ENCODE results near the gene MT1X. TPM values are rescaled to one million over a fixed set of nuclear protein-coding genes. Genes with fewer than 3 reads are reported as not detected.
A peak's percentile ranks its signal among the peaks of the same experiment; 100 is the strongest.

Gene MT1X
- 105 and 126 TPM in 2 replicates for polyA plus RNA-seq (2013)

GRCh38 chr16:56681939-56682702, at the start of gene MT1X:
TSS of gene MT1X (plus strand) at chr16:56682470. CDS start at chr16:56682541, 71 bp downstream.
- no peak within 1 kb of the TSS for H3K23ac ChIP-seq (ENCODE audit: low read length)
- H3K79me1 ChIP-seq (ENCODE audit: low read length), result peaks cover 8% of the 10 kb centered on the region
- H4K8ac ChIP-seq (ENCODE audit: low read depth, low read length), result peak within 1 kb of the TSS; percentile 79
- H3K36me3 ChIP-seq (ENCODE audit: control insufficient read depth in 1 of 2, insufficient read depth in 2 of 2, low read length in 2 of 2), result no peaks in the 10 kb centered on the region
- no peak within 1 kb of the TSS for H2AK5ac ChIP-seq (ENCODE audit: low read length)
- H3K9me3 ChIP-seq (ENCODE audit: insufficient read depth, low read depth, low read length), result peaks cover 1% of the 10 kb centered on the region
- peak within 1 kb of the TSS; percentile 72 for H3K14ac ChIP-seq (ENCODE audit: low read length)
- peak within 1 kb of the TSS; percentile 77 for H3K9ac ChIP-seq (ENCODE audit: low read length)
- H2BK120ac ChIP-seq (ENCODE audit: insufficient read depth, low read length, poor library complexity), result peak within 1 kb of the TSS; percentile 29
- H3K79me2 ChIP-seq (ENCODE audit: control insufficient read depth, insufficient read depth, low read length, poor library complexity), result peaks cover 1% of the 10 kb centered on the region
- no peak within 1 kb of the TSS for H3K27ac ChIP-seq (ENCODE audit: low read depth, low read length)
- peak within 1 kb of the TSS; percentile 73 for H3K4me3 ChIP-seq (ENCODE audit: low read depth, low read length)
- peak within 1 kb of the TSS; percentile 63 for H3K18ac ChIP-seq (ENCODE audit: low read length)
- H3K4me1 ChIP-seq (ENCODE audit: control insufficient read depth in 1 of 2, insufficient read depth in 2 of 2, low read length in 2 of 2), result peaks cover 4 to 10% of the 10 kb centered on the region in 2 experiments
- WGBS (ENCODE audit: extremely low coverage, insufficient coverage, insufficient read length), result no CpG with 5 or more reads among the region's 49 CpGs
- no peak within 1 kb of the TSS for H2BK12ac ChIP-seq (ENCODE audit: low read length)
- no peaks in the 10 kb centered on the region for H3K27me3 ChIP-seq (ENCODE audit: insufficient read depth, low read length)
- peak within 1 kb of the TSS; percentile 85 for H2AFZ ChIP-seq (ENCODE audit: insufficient read depth, low read length, poor library complexity)
- peak within 1 kb of the TSS; percentile 6 for H3K4ac ChIP-seq (ENCODE audit: low read depth, low read length)
- H3K4me2 ChIP-seq (ENCODE audit: low read length), result peak within 1 kb of the TSS; percentile 87
- DNase-seq, result peak; percentile 93 to 95
- H4K91ac ChIP-seq (ENCODE audit: low read depth, low read length), result peak within 1 kb of the TSS; percentile 36
- H2BK5ac ChIP-seq (ENCODE audit: low read depth, low read length, poor library complexity), result no peak within 1 kb of the TSS
- peak within 1 kb of the TSS; percentile 73 for H4K12ac ChIP-seq (ENCODE audit: low read depth, low read length)

- Histone ChIP-seq H2BK12ac (ENCODE audit: low read length) (no peak overlapping the region), H3K4me3 (ENCODE audit: low read depth, low read length) (no peak overlapping the region), H3K9me3 (ENCODE audit: insufficient read depth, low read depth, low read length) (peaks cover 8% of the 10 kb centered on the region), H3K23ac (ENCODE audit: low read length) (no peak overlapping the region), H3K9ac (ENCODE audit: low read length) (no peak overlapping the region), H3K27me3 (ENCODE audit: insufficient read depth, low read length) (peaks cover 70% of the 10 kb centered on the region), H2AFZ (ENCODE audit: insufficient read depth, low read length, poor library complexity) (no peak overlapping the region), H4K91ac (ENCODE audit: low read depth, low read length) (no peak overlapping the region), H3K36me3 (ENCODE audit: control insufficient read depth in 1 of 2, insufficient read depth in 2 of 2, low read length in 2 of 2) (no peaks in the 10 kb centered on the region), H2BK5ac (ENCODE audit: low read depth, low read length, poor library complexity) (no peak overlapping the region), H4K12ac (ENCODE audit: low read depth, low read length) (no peak overlapping the region), H3K14ac (ENCODE audit: low read length) (no peak overlapping the region), H4K8ac (ENCODE audit: low read depth, low read length) (no peak overlapping the region), H2AK5ac (ENCODE audit: low read length) (no peak overlapping the region), H3K27ac (ENCODE audit: low read depth, low read length) (no peak overlapping the region), H2BK120ac (ENCODE audit: insufficient read depth, low read length, poor library complexity) (no peak overlapping the region), H3K79me2 (ENCODE audit: control insufficient read depth, insufficient read depth, low read length, poor library complexity) (no peaks in the 10 kb centered on the region), H3K4me1 (ENCODE audit: control insufficient read depth in 1 of 2, insufficient read depth in 2 of 2, low read length in 2 of 2) (peaks cover 3 to 11% of the 10 kb centered on the region in 2 experiments), H3K4me2 (ENCODE audit: low read length) (peak overlapping the region; percentile 58), H3K79me1 (ENCODE audit: low read length) (no peaks in the 10 kb centered on the region), H3K4ac (ENCODE audit: low read depth, low read length) (no peak overlapping the region), H3K18ac (ENCODE audit: low read length) (no peak overlapping the region)
- no peak for DNase-seq
- WGBS (ENCODE audit: extremely low coverage, insufficient coverage, insufficient read length), result no CpG with 5 or more reads among the region's 6 CpGs
These were observed 49.4 kb upstream of the MT1X start for GRCh38 chr16:56632848-56633365.

GRCh38 chr16:56633535-56633934, 48.7 kb upstream of the MT1X start:
- Histone ChIP-seq H3K4me1 (ENCODE audit: control insufficient read depth in 1 of 2, insufficient read depth in 2 of 2, low read length in 2 of 2) (peaks cover 3 to 15% of the 10 kb centered on the region in 2 experiments), H2BK120ac (ENCODE audit: insufficient read depth, low read length, poor library complexity) (no peak overlapping the region), H2BK5ac (ENCODE audit: low read depth, low read length, poor library complexity) (no peak overlapping the region), H3K4me2 (ENCODE audit: low read length) (no peak overlapping the region), H2BK12ac (ENCODE audit: low read length) (no peak overlapping the region), H2AK5ac (ENCODE audit: low read length) (no peak overlapping the region), H3K14ac (ENCODE audit: low read length) (no peak overlapping the region), H3K27ac (ENCODE audit: low read depth, low read length) (no peak overlapping the region), H3K18ac (ENCODE audit: low read length) (no peak overlapping the region), H3K9me3 (ENCODE audit: insufficient read depth, low read depth, low read length) (peaks cover 12% of the 10 kb centered on the region), H3K79me1 (ENCODE audit: low read length) (no peaks in the 10 kb centered on the region), H3K23ac (ENCODE audit: low read length) (no peak overlapping the region), H2AFZ (ENCODE audit: insufficient read depth, low read length, poor library complexity) (no peak overlapping the region), H4K12ac (ENCODE audit: low read depth, low read length) (no peak overlapping the region), H3K27me3 (ENCODE audit: insufficient read depth, low read length) (peaks cover 77% of the 10 kb centered on the region), H3K4ac (ENCODE audit: low read depth, low read length) (no peak overlapping the region), H3K36me3 (ENCODE audit: control insufficient read depth in 1 of 2, insufficient read depth in 2 of 2, low read length in 2 of 2) (no peaks in the 10 kb centered on the region), H4K91ac (ENCODE audit: low read depth, low read length) (no peak overlapping the region), H3K9ac (ENCODE audit: low read length) (no peak overlapping the region), H3K4me3 (ENCODE audit: low read depth, low read length) (peak overlapping the region; percentile 57), H4K8ac (ENCODE audit: low read depth, low read length) (no peak overlapping the region), H3K79me2 (ENCODE audit: control insufficient read depth, insufficient read depth, low read length, poor library complexity) (no peaks in the 10 kb centered on the region)
- no CpG with 5 or more reads among the region's 7 CpGs for WGBS (ENCODE audit: extremely low coverage, insufficient coverage, insufficient read length)
- no peak for DNase-seq

- no peak overlapping the region for H2AK5ac ChIP-seq (ENCODE audit: low read length)
- no peak overlapping the region for H3K23ac ChIP-seq (ENCODE audit: low read length)
- no peak overlapping the region for H4K12ac ChIP-seq (ENCODE audit: low read depth, low read length)
- no peak overlapping the region for H3K18ac ChIP-seq (ENCODE audit: low read length)
- no peak overlapping the region for H3K4me3 ChIP-seq (ENCODE audit: low read depth, low read length)
- H3K14ac ChIP-seq (ENCODE audit: low read length), result no peak overlapping the region
- H3K9me3 ChIP-seq (ENCODE audit: insufficient read depth, low read depth, low read length), result peaks cover 12% of the 10 kb centered on the region
- H3K4ac ChIP-seq (ENCODE audit: low read depth, low read length), result no peak overlapping the region
- no CpG with 5 or more reads among the region's 47 CpGs for WGBS (ENCODE audit: extremely low coverage, insufficient coverage, insufficient read length)
- H3K79me1 ChIP-seq (ENCODE audit: low read length), result no peaks in the 10 kb centered on the region
- no peak overlapping the region for H4K91ac ChIP-seq (ENCODE audit: low read depth, low read length)
- H3K4me1 ChIP-seq (ENCODE audit: control insufficient read depth in 1 of 2, insufficient read depth in 2 of 2, low read length in 2 of 2), result peaks cover 0 to 9% of the 10 kb centered on the region in 2 experiments
- no peak overlapping the region for H2BK5ac ChIP-seq (ENCODE audit: low read depth, low read length, poor library complexity)
- no peaks in the 10 kb centered on the region for H3K36me3 ChIP-seq (ENCODE audit: control insufficient read depth in 1 of 2, insufficient read depth in 2 of 2, low read length in 2 of 2)
- no peak overlapping the region for H4K8ac ChIP-seq (ENCODE audit: low read depth, low read length)
- H2AFZ ChIP-seq (ENCODE audit: insufficient read depth, low read length, poor library complexity), result no peak overlapping the region
- no peak overlapping the region for H2BK120ac ChIP-seq (ENCODE audit: insufficient read depth, low read length, poor library complexity)
- no peak overlapping the region for H3K9ac ChIP-seq (ENCODE audit: low read length)
- peaks cover 89% of the 10 kb centered on the region for H3K27me3 ChIP-seq (ENCODE audit: insufficient read depth, low read length)
- H3K4me2 ChIP-seq (ENCODE audit: low read length), result no peak overlapping the region
- no peak overlapping the region for H3K27ac ChIP-seq (ENCODE audit: low read depth, low read length)
- no peaks in the 10 kb centered on the region for H3K79me2 ChIP-seq (ENCODE audit: control insufficient read depth, insufficient read depth, low read length, poor library complexity)
- H2BK12ac ChIP-seq (ENCODE audit: low read length), result no peak overlapping the region
- DNase-seq, result no peak
These were observed 47.4 kb upstream of the MT1X start for GRCh38 chr16:56634715-56635440.

Data from trophoblast cell (in vitro differentiated cells and primary cell).